ENCODE results near the gene RARG. TPM values are rescaled to one million over a fixed set of nuclear protein-coding genes. Genes with fewer than 3 reads are reported as not detected.

Gene RARG
- total RNA-seq, 2 donors from 2014 or later: 9.2 to 11.7 TPM

GRCh38 chr12:53222170-53222721 is 9.8 kb downstream of the RARG start:
- WGBS, 2 donors: 45 to 60% methylated on average over 5 of the region's 5 CpGs

GRCh38 chr12:53221203-53222080 is 10.6 kb downstream of the RARG start:
- peaks cover 56% of the 10 kb centered on the region for H3K4me1 ChIP-seq
- H3K27ac ChIP-seq: peak overlapping the region; percentile 94 to 100 (median 98)
- DNase-seq: peak; percentile 83 to 87 (median 84)
- WGBS, 2 donors: 1 to 2% methylated on average over 29 to 64 of the region's 72 CpGs
- peak; percentile 72 for ATAC-seq
- H3K4me3 ChIP-seq: peak overlapping the region in 1 of 2 donors; percentile 60
- H3K9me3 ChIP-seq: no peaks in the 10 kb centered on the region
- intact Hi-C loops (cut with DNase I): no loop called here
- H3K27me3 ChIP-seq: no peaks in the 10 kb centered on the region
- no peaks in the 10 kb centered on the region for H3K36me3 ChIP-seq (replicated peaks in 1 of 2; ENCODE audit: insufficient read depth in 1 of 2, low read depth in 2 of 2)
- TF ChIP-seq POLR2A (IDR thresholded peaks at IDR 0.05) (peak; percentile 37 to 90 (median 86)), CTCF (IDR thresholded peaks at IDR 0.05) (peak in 5 of 7 experiments; percentile 8 to 32 (median 20))

More at GRCh38 chr12:53222170-53222721, 9.8 kb downstream of the RARG start:
- H3K36me3 ChIP-seq (replicated peaks in 1 of 2; ENCODE audit: insufficient read depth in 1 of 2, low read depth in 2 of 2): no peaks in the 10 kb centered on the region
- H3K27ac ChIP-seq: peak overlapping the region; percentile 94 to 100 (median 98)
- ATAC-seq: no peak
- no peak for TF ChIP-seq POLR2A (IDR thresholded peaks at IDR 0.05)
- TF ChIP-seq CTCF (IDR thresholded peaks at IDR 0.05): no peak
- intact Hi-C loops (cut with DNase I): no loop called here
- peaks cover 51% of the 10 kb centered on the region for H3K4me1 ChIP-seq
- no peaks in the 10 kb centered on the region for H3K27me3 ChIP-seq
- DNase-seq: no peak
- H3K4me3 ChIP-seq: no peak overlapping the region
- no peaks in the 10 kb centered on the region for H3K9me3 ChIP-seq

- Histone ChIP-seq H3K27ac (peak overlapping the region; percentile 94 to 100 (median 98)), H3K4me1 (peaks cover 56% of the 10 kb centered on the region), H3K27me3 (no peaks in the 10 kb centered on the region), H3K9me3 (no peaks in the 10 kb centered on the region), H3K4me3 (peak overlapping the region; percentile 60 to 73), H3K36me3 (replicated peaks in 1 of 2; ENCODE audit: insufficient read depth in 1 of 2, low read depth in 2 of 2) (no peaks in the 10 kb centered on the region)
- ATAC-seq: peak; percentile 86
- 0% methylated on average over 15 to 34 of the region's 42 CpGs for WGBS, 2 donors
- intact Hi-C loops (cut with DNase I): no loop called here
- no peak for TF ChIP-seq CTCF (IDR thresholded peaks at IDR 0.05)
- TF ChIP-seq POLR2A (IDR thresholded peaks at IDR 0.05): no peak
- peak; percentile 91 to 94 (median 92) for DNase-seq
These were observed 11.3 kb downstream of the RARG start for GRCh38 chr12:53220694-53221202.

GRCh38 chr12:53219956-53220693 is 11.9 kb downstream of the RARG start:
- peaks cover 56% of the 10 kb centered on the region for H3K4me1 ChIP-seq
- WGBS, 2 donors: 0% methylated on average over 18 to 42 of the region's 53 CpGs
- ATAC-seq: peak; percentile 6
- no peaks in the 10 kb centered on the region for H3K9me3 ChIP-seq
- peak overlapping the region; percentile 60 to 73 for H3K4me3 ChIP-seq
- TF ChIP-seq CTCF (IDR thresholded peaks at IDR 0.05) (no peak), POLR2A (IDR thresholded peaks at IDR 0.05) (no peak)
- no peaks in the 10 kb centered on the region for H3K36me3 ChIP-seq (replicated peaks in 1 of 2; ENCODE audit: insufficient read depth in 1 of 2, low read depth in 2 of 2)
- peak overlapping the region; percentile 94 to 100 (median 98) for H3K27ac ChIP-seq
- H3K27me3 ChIP-seq: no peaks in the 10 kb centered on the region
- intact Hi-C loops (cut with DNase I): no loop called here
- DNase-seq: peak; percentile 55 to 69 (median 61)
